ENCODE results near the gene RUNX2. TPM values are rescaled to one million over a fixed set of nuclear protein-coding genes. Genes with fewer than 3 reads are reported as not detected.

The RUNX2 gene
- total and polyA plus RNA-seq, 2 donors (not counting 1 experiment from before 2014, with no cell fraction given), result 1.3 to 2.4 TPM

GRCh38 chr6:45652416-45652815 lies 324.3 kb downstream of the RUNX2 start:
- H3K9me3 ChIP-seq (ENCODE audit: control extremely low read depth in 1 of 3, control insufficient read depth in 2 of 3, insufficient read depth in 1 of 3, low read length in 2 of 3), result peaks cover 0 to 7% (median 3%) of the 10 kb centered on the region in 3 donors
- DNase-seq (no peak), ATAC-seq (ENCODE audit: low read depth) (no peak)
- ChIA-PET CTCF (no interaction called here), POLR2A (no interaction called here)
- no peak overlapping the region for H2AFZ ChIP-seq (ENCODE audit: insufficient read depth, low read depth, low read length, poor library complexity, severe bottlenecking)
- H3K79me2 ChIP-seq (ENCODE audit: control insufficient read depth, insufficient read depth, low read length), result no peaks in the 10 kb centered on the region
- H3K27ac ChIP-seq (ENCODE audit: low read length in 2 of 2), result no peak overlapping the region
- H3K27ac Mint-ChIP-seq, result no peak overlapping the region
- WGBS (ENCODE audit: insufficient coverage), result no CpG with 5 or more reads among the region's 1 CpG
- peaks cover 9% of the 10 kb centered on the region for H3K4me1 Mint-ChIP-seq
- intact Hi-C loops (cut with micrococcal nuclease), result no loop called here
- H3K36me3 ChIP-seq (replicated peaks in 1 of 2; ENCODE audit: control extremely low read depth in 1 of 2, control insufficient read depth in 1 of 2, extremely low read depth in 1 of 2, insufficient read depth in 2 of 2, low read length in 1 of 2), result no peaks in the 10 kb centered on the region
- H3K27me3 ChIP-seq (replicated peaks in 1 of 4; ENCODE audit: control extremely low read depth in 1 of 4, control insufficient read depth in 3 of 4, insufficient read depth in 4 of 4, low read length in 3 of 4), result peaks cover 0 to 4% (median 1%) of the 10 kb centered on the region in 4 experiments
- H3K4me3 Mint-ChIP-seq, result no peak overlapping the region
- peaks cover 9% of the 10 kb centered on the region for H3K27me3 Mint-ChIP-seq
- TF ChIP-seq EZH2 (IDR thresholded peaks at IDR 0.05; ENCODE audit: borderline replicate concordance, insufficient read depth, low read depth, low read length, poor library complexity, severe bottlenecking), result no peak
- TF ChIP-seq, protein P1, sequence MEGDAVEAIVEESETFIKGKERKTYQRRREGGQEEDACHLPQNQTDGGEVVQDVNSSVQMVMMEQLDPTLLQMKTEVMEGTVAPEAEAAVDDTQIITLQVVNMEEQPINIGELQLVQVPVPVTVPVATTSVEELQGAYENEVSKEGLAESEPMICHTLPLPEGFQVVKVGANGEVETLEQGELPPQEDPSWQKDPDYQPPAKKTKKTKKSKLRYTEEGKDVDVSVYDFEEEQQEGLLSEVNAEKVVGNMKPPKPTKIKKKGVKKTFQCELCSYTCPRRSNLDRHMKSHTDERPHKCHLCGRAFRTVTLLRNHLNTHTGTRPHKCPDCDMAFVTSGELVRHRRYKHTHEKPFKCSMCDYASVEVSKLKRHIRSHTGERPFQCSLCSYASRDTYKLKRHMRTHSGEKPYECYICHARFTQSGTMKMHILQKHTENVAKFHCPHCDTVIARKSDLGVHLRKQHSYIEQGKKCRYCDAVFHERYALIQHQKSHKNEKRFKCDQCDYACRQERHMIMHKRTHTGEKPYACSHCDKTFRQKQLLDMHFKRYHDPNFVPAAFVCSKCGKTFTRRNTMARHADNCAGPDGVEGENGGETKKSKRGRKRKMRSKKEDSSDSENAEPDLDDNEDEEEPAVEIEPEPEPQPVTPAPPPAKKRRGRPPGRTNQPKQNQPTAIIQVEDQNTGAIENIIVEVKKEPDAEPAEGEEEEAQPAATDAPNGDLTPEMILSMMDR (IDR thresholded peaks at IDR 0.05), result no peak
- H3K4me3 ChIP-seq (ENCODE audit: control extremely low read depth in 1 of 5, extremely low read depth in 1 of 5, insufficient read depth in 1 of 5, low read depth in 2 of 5, low read length in 4 of 5), result no peak overlapping the region
- peaks cover 0 to 5% of the 10 kb centered on the region in 2 donors for H3K4me1 ChIP-seq (ENCODE audit: control insufficient read depth in 2 of 2, insufficient read depth in 2 of 2, low read length in 2 of 2)
- H3K4me2 ChIP-seq (replicated peaks; ENCODE audit: low read depth, low read length, poor library complexity, severe bottlenecking), result no peak overlapping the region
- no peaks in the 10 kb centered on the region for H4K20me1 ChIP-seq (ENCODE audit: control insufficient read depth, insufficient read depth, low read length, poor library complexity, severe bottlenecking)
- no peaks in the 10 kb centered on the region for H3K9me3 Mint-ChIP-seq (ENCODE audit: insufficient read depth)
- H3K9ac ChIP-seq (ENCODE audit: low read length), result no peak overlapping the region

DNA sequence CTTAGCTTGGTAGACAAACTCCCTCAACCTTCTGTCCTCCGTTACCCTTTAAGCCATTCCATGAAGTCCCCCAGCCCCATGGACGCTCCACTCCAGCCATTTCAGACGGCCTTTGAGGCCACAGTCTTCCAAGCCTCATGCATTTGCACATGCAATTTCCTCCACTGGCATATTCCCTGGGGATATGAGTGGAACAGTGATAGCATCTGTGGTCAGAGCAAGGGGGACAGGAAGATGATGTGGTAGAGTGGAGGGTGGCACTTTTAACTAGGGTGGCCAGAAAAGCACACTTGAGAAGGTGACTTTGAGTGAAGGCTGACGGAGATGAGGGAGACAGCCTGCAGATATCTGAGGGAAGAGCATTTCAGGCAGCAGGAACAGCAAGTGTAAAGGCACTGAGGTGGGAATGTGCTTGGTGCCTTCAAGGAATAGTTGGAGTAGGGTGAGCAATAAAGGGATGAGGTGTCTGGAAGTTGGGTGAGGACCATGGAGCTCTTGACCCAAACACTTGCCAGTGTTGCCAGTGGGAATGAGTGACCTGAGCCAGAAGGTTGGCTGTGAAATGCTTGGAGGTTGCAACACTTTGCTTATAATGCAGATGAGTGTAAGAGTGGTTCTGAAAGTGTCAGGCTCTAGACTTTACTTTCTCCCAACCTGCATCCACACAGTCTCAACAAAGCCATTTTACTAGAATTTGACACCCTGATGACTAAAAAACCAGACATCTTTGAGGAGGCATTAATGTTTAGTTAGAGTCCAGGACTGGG lies 325.2 kb downstream of the RUNX2 start:
- POLR2A ChIA-PET, result no interaction called here
- peaks cover 9% of the 10 kb centered on the region for H3K4me1 Mint-ChIP-seq
- Histone ChIP-seq H3K9me3 (ENCODE audit: control extremely low read depth in 1 of 3, control insufficient read depth in 2 of 3, insufficient read depth in 1 of 3, low read length in 2 of 3) (peaks cover 0 to 7% (median 3%) of the 10 kb centered on the region in 3 donors), H4K20me1 (ENCODE audit: control insufficient read depth, insufficient read depth, low read length, poor library complexity, severe bottlenecking) (no peaks in the 10 kb centered on the region), H3K4me2 (replicated peaks; ENCODE audit: low read depth, low read length, poor library complexity, severe bottlenecking) (no peak overlapping the region), H3K4me1 (ENCODE audit: control insufficient read depth in 2 of 2, insufficient read depth in 2 of 2, low read length in 2 of 2) (no peaks in the 10 kb centered on the region), H3K27me3 (replicated peaks in 1 of 4; ENCODE audit: control extremely low read depth in 1 of 4, control insufficient read depth in 3 of 4, insufficient read depth in 4 of 4, low read length in 3 of 4) (peaks cover 0 to 6% (median 1%) of the 10 kb centered on the region in 4 experiments), H3K36me3 (replicated peaks in 1 of 2; ENCODE audit: control extremely low read depth in 1 of 2, control insufficient read depth in 1 of 2, extremely low read depth in 1 of 2, insufficient read depth in 2 of 2, low read length in 1 of 2) (no peaks in the 10 kb centered on the region), H2AFZ (ENCODE audit: insufficient read depth, low read depth, low read length, poor library complexity, severe bottlenecking) (no peak overlapping the region), H3K4me3 (ENCODE audit: control extremely low read depth in 1 of 5, extremely low read depth in 1 of 5, insufficient read depth in 1 of 5, low read depth in 2 of 5, low read length in 4 of 5) (no peak overlapping the region), H3K9ac (ENCODE audit: low read length) (no peak overlapping the region), H3K79me2 (ENCODE audit: control insufficient read depth, insufficient read depth, low read length) (no peaks in the 10 kb centered on the region), H3K27ac (ENCODE audit: low read length in 2 of 2) (no peak overlapping the region)
- CTCF ChIA-PET, result no interaction called here
- H3K4me3 Mint-ChIP-seq, result no peak overlapping the region
- H3K27ac Mint-ChIP-seq, result no peak overlapping the region
- TF ChIP-seq, protein P1 (IDR thresholded peaks at IDR 0.05), result no peak
- no peak for TF ChIP-seq EZH2 (IDR thresholded peaks at IDR 0.05; ENCODE audit: borderline replicate concordance, insufficient read depth, low read depth, low read length, poor library complexity, severe bottlenecking)
- DNase-seq (no peak), ATAC-seq (ENCODE audit: low read depth) (no peak)
- intact Hi-C loops (cut with micrococcal nuclease), result no loop called here
- H3K27me3 Mint-ChIP-seq, result peaks cover 9% of the 10 kb centered on the region
- 74% methylated on average over 2 of the region's 4 CpGs for WGBS (ENCODE audit: insufficient coverage)
- H3K9me3 Mint-ChIP-seq (ENCODE audit: insufficient read depth), result no peaks in the 10 kb centered on the region
